ENCODE measurements around the gene TRIL. TPM values are rescaled to one million over a fixed set of nuclear protein-coding genes. Genes with fewer than 3 reads are reported as not detected.

TRIL gene
- not detected in 2 replicates for polyA plus RNA-seq (2011; rRNA removed)
- not detected in 2 replicates for polyA plus RNA-seq (2012; cell fraction: cytosol; rRNA removed)
- polyA plus RNA-seq (2012; cell fraction: nucleus; rRNA removed): not detected in 2 replicates
- not detected in 3 replicates for polyA plus RNA-seq (2017; fragmentation: RNase III; extraction: RNeasy Plus Mini Kit Qiagen cat#74134 plus additional on column Dnase treatment)
- not detected in 2 replicates for polyA minus RNA-seq (2011; rRNA and poly(A)+ RNA removed)

- no peak within 1 kb of the TSS; the same call in 2 of the 3 replicates for H3K4me2 ChIP-seq
- no peak for DNase-seq (ENCODE audit: low read depth in 1 of 2, low spot score in 1 of 2)
- no peak within 1 kb of the TSS for H3K4me3 ChIP-seq
- no peak within 1 kb of the TSS for H3K27ac ChIP-seq
- 66% methylated on average over 41 of the region's 66 CpGs for WGBS (ENCODE audit: missing lambda C conversion rate)
- ChIA-PET CTCF (interaction anchor here (3.7 to 5.1 kb wide), 2 partner anchors 31 to 36 kb away, joined by 25 to 40 read pairs; no protein-coding TSS in a partner anchor), POLR2A (no interaction called here)
- no peak for ATAC-seq
- no peaks in the 10 kb centered on the region for H3K9me3 ChIP-seq
- H3K4me1 ChIP-seq: peaks cover 4% of the 10 kb centered on the region; the same call in 2 of the 3 replicates
- no peak for TF ChIP-seq ELK1 (IDR thresholded peaks at IDR 0.05; ENCODE audit: low read depth, low read length)
- no peak for FAIRE-seq
These were observed at the start of gene TRIL for GRCh38 chr7:28958235-28958979. Gene TRIL, minus strand, starts transcription at chr7:28958330. Its CDS starts 284 bp downstream, at chr7:28958046.

GRCh38 chr7:29007127-29007526, 49.0 kb upstream of the TRIL start:
- ChIA-PET CTCF (no interaction called here), POLR2A (no interaction called here)
- ATAC-seq: no peak
- no peak for FAIRE-seq
- no peak overlapping the region for H3K4me2 ChIP-seq
- no peak overlapping the region for H3K27ac ChIP-seq
- no peak for DNase-seq (ENCODE audit: low read depth in 1 of 2, low spot score in 1 of 2)
- no peaks in the 10 kb centered on the region for H3K9me3 ChIP-seq
- no peak overlapping the region for H3K4me3 ChIP-seq
- no peaks in the 10 kb centered on the region for H3K4me1 ChIP-seq
- WGBS (ENCODE audit: missing lambda C conversion rate): 55% methylated on average over 2 of the region's 2 CpGs
- TF ChIP-seq ZFP36 (IDR thresholded peaks at IDR 0.05; ENCODE audit: borderline replicate concordance, partially characterized antibody) (no peak), ELK1 (IDR thresholded peaks at IDR 0.05; ENCODE audit: low read depth, low read length) (no peak), HMGXB4 (CRISPR knock-in tag; IDR thresholded peaks at IDR 0.05; ENCODE audit: borderline replicate concordance) (no peak)

GRCh38 chr7:29005829-29006228, 47.7 kb upstream of the TRIL start:
- CTCF ChIA-PET: no interaction called here
- Histone ChIP-seq H3K9me3 (no peaks in the 10 kb centered on the region), H3K4me3 (no peak overlapping the region), H3K27ac (no peak overlapping the region), H3K4me2 (no peak overlapping the region), H3K4me1 (no peaks in the 10 kb centered on the region)
- FAIRE-seq (no peak), DNase-seq (ENCODE audit: low read depth in 1 of 2, low spot score in 1 of 2) (peak in 1 of 2 experiments; percentile 10), ATAC-seq (peak in 1 of 2 experiments; percentile 34; a peak in 1 of 6 replicates)
- TF ChIP-seq POLR2AphosphoS2 (conservative IDR thresholded peaks at IDR 0.05; ENCODE audit: low read length) (no peak), GATA3 (IDR thresholded peaks at IDR 0.05; ENCODE audit: borderline replicate concordance) (no peak), CHD4 (IDR thresholded peaks at IDR 0.05; ENCODE audit: borderline replicate concordance) (no peak), HDAC2 (IDR thresholded peaks at IDR 0.05) (no peak), POLR2A (IDR thresholded peaks at IDR 0.05; ENCODE audit: low read length) (no peak), E2F6 (IDR thresholded peaks at IDR 0.05; ENCODE audit: borderline replicate concordance, low read depth) (no peak), ZSCAN20 (CRISPR knock-in tag; IDR thresholded peaks at IDR 0.05) (no peak), KDM5A (IDR thresholded peaks at IDR 0.05) (no peak), CBX2 (IDR thresholded peaks at IDR 0.05; ENCODE audit: borderline replicate concordance, low read depth) (no peak), ZFP36 (IDR thresholded peaks at IDR 0.05; ENCODE audit: borderline replicate concordance, partially characterized antibody) (no peak), FOXS1 (CRISPR knock-in tag; IDR thresholded peaks at IDR 0.05) (no peak), PBX3 (IDR thresholded peaks at IDR 0.05) (no peak), HMGXB4 (CRISPR knock-in tag; IDR thresholded peaks at IDR 0.05; ENCODE audit: borderline replicate concordance) (no peak), MAFK (IDR thresholded peaks at IDR 0.05; ENCODE audit: partially characterized antibody) (no peak), CEBPB (IDR thresholded peaks at IDR 0.05) (no peak)
- POLR2A ChIA-PET: no interaction called here
- 23% methylated on average over 3 of the region's 3 CpGs for whole genome bisulfite sequencing (ENCODE audit: missing lambda C conversion rate)
